GM21723 (cell line): ENCODE measurements around the gene CEP126.

ENCODE experiments used
- ATAC-seq: cut with Tn5 transposase; IDR thresholded peaks from one replicate; pipeline ENCODE4 v1.9.1; 2021; ENCODE audit warnings: mild to moderate bottlenecking, moderate library complexity; ENCODE audit not compliant: unreplicated experiment

The CEP126 gene

DNA sequence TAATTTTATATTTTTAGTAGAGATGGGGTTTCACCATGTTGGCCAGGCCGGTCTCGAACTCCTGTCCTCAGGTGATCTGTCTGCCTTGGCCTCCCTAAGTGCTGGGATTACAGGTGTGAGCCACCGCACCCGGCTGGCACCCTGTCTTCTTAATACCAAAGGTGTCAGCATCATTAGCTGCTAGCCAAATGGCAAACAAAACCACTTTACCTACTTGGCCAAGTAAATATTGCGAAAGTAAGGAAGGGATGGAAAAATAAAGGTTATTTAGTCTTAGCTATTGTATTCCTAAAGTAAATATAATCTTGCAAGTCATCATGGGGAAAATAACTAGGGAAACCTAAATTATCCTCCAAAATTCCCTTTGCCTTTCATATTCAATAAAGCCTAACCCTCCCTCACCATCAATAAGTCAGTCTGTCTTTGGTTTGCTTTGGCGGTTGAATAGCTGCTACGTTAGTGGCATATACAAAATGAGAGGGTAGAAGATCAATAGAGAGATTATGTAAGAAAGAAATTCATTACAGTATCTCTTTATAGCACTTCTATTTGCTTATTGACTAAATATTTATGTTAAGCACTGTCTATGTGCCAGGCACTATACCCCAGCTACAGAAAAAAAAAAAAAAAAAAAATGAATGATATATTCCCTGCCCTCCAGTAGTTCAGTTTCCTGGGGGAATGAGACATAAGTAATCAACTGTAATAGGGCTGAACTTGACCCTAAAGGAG, 92.2 kb downstream of the CEP126 start:
- ATAC-seq = no peak

DNA sequence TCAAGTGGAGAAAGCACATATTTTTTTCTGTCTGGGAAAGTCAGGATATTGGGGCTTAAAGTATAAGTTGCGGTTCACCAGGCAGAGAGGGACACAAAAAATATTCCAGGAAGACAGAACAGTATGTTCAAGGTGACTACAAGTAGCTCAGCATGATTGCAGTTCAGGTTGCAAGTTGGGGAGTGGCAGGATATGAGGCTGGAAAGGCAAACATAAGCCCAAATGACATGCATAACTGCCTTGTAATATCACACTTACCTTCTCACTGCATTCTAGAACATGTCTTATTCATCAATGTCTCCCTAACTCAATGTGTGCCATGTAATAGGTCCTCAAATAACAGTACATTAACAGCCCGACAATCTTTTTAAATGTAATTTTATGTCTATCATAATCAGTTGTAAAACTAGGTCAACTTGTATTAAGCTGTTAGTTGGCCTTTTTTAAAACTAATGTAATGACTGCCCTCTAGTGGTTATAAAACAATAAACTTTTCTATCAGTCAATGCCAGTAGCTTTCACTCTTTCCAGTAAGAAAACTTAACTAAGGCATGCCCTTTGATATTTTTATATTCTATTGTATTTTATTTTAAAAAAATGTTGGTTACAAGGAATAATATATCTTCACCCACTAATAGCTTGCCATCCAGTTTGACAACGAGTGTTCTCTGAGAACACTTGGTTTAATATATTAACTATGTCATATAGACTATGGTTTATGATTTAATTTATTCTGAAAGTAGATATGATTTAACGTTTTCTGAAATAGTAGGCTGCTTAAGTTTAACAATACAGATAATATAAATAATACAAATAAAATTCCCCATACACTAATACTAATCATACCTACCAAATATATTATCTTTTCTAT, 93.0 kb downstream of the CEP126 start:
- peak; percentile 84 for ATAC-seq

DNA sequence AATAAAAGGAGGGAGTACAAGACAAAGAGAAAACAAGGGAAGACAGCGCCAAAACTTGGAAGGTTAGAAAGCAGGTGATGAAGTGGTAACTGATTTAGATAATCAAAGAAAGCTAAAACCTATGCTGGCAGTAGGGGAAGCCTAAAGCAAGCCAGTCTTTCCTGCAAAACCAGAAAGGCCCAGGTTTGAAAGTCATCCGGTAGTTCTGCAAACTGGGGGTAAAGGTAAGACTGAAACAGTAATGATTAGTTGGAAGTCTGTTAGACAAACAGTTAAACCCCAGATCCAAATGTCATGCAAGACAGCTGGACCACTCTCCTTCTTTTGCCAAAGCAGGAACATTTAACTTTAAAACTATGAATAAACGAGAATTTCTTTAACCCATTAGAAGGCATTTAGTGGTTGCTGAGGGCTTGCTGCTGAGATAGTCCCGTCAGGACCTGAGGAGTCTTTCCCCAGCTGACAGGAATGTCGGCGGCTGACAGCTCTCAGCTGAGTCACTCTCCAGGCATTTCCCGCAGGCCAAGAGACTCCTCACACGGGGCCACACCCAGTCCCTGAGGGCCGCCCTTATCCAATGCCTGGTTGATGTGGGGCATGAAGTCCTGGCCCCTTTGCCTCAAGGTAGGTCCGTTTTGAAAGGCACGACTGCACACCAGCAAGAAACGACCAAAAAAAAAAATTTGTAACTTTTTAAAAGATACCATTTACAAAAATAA, 96.1 kb downstream of the CEP126 start:
- ATAC-seq = no peak

DNA sequence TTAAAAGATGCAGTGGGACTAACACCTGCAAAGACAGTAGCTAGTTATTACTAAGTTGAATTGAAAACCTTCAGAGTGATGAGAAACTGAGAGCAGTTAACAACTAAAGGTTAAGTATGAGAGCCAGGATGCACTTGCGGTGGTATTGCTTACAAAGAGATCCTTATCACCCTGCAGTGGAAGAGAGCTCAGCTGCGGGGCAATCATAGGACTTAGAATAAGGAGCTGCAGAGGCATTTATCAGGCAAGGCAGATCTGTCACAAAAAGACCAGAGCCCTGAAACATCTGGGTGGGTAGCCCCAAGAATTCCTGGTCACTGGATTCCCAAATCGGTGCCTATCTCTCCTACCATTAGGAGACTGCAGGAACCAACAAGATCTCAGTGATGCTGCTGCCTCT, 98.1 kb downstream of the CEP126 start:
- no peak for ATAC-seq

DNA sequence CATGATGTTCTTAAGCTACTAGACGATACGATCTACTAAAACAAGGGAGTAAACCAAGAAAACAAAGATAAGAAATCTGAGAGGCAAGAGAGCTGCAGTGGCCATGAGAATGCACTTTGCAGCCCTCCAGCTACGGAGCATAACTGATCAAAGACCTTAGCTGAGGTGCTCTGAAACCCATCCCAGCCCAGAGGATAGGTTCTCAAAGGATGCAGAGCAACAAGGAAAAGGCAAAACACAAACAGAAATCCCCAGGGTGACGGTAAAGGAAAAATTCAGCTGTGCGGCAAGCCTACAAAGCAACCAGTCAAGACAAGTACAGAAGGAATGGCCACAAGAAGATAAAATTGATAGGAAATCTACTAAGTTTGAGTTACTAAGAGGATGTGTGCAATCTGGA, 99.9 kb downstream of the CEP126 start:
- ATAC-seq = no peak

DNA sequence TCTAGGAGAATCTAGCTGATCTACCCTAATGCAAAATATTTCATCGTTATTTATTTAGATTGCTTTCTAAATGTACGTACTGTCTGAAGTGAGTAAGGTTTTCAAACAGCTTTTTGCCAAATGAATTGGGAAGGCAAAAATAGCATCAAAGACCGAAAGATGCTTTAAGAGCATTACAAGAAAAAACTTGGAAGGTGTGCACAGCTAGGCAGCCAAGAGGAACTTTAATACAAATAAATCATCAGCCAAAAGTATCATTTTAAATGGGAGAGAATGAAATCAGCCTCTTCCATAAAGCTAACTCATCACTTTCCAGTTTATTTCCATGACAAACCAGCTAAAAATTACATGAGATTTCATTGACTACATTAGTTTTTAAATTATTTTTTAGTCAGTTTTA, 102.2 kb downstream of the CEP126 start:
- no peak for ATAC-seq

DNA sequence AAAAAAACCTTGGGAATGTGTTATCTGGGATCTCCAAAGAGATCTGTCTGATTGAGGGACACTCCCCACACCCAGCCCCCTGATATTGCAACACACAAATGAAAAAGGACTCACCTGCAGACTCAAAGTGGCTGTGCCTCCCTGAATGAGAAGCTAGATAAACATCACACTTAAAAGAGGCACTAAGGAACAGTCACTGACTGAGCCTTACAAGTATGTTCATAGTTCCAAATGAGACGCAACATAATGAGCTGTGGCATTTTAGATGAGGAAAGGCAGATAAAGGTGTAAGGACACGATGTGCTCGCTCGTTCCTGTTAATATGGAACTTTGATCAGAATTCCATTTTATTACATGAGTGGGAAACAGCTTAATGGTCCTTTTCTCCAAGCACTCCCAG, 111.4 kb downstream of the CEP126 start:
- ATAC-seq = no peak

DNA sequence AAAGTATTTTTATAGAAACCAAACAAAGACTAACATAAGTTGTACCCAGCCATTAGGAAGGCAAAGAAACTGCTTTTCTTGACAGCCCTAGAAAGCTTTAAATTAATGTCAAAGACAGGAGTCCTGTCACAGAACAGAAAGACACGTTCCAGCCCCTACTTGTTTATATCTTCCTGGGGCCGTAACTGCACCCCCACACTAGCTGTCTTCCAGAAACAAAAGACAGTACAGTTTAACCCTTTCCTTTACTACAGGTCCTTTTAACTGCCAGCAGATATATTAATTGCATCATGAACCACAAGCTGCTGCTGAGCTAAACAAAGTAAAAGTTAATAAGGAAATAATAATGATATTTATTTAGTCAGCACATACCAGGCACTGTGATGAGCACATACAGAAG, 112.1 kb downstream of the CEP126 start:
- ATAC-seq = no peak

DNA sequence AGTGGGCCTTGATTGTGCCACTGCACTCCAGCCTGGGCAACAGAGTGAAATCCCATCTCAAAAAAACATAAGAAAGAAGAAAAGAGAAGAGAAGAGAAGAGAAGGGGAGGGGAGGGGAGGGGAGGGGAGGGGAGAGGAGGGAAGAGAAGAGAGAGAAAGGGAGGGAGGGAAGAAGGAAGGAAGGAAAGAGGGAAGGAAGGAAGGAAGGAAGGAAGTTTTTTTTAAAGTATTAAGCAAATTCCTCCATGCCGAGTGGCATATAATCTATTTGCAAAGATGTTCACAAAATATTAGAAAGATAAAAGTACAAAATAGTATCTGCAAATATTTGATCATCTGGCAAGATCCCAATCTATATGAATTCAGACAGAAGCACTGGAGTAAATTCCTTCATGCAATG, 121.9 kb downstream of the CEP126 start:
- ATAC-seq = no peak

DNA sequence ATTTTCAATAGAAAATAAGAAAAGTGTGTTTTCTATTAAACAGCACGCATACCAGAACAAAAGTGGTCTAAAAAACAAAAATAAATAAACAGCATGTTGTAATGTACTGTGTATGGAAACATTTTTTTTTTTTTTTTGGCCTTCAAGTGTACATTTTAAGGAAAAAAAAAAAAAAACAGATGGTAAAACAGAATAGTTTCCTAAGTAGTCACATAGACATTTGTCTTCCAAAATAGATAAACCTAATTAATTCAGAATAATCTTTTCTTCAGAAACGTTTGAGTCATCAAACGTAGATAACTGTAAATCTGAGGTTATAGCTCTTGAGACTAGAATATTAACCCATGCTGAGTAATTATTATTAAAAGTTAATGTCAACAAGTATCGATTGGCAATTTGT, 132.0 kb downstream of the CEP126 start:
- no peak for ATAC-seq

DNA sequence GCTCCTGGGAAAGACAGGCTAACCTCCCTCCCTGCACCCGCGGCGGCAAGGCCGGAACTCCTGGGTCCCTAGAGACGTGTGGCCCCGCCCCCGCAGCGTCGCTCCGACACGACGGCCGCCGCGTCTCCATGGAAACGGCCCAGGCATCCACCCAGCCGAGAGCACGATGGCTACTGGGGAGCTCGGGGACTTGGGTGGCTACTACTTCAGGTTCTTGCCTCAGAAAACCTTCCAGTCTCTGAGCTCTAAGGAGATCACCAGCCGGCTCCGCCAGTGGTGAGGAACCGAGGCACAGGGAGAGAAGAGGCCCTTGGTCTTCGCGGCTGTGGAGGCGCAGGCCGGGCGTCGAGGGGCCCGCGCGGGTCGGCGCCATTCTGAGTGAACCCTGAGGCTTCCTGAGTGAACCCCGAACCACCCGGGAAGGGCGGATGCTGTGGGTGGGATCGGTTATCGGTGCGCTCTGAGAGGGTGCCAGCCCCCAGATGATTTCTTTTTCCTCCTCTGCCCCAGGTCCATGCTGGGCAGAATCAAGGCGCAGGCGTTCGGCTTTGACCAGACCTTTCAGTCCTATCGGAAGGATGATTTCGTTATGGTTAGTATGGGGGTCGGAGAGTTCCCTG, 132.6 kb downstream of the CEP126 start, which contains the start of gene CFAP300:
TSS of gene CFAP300 (plus strand) at position 133 of the 620 bp plus-strand sequence. CDS start at position 167, 34 bp downstream.
- no peak for ATAC-seq
